NCI-H1092 treated with DMSO at 0.1 percent for 48 hours (cell line): ENCODE measurements around the gene SEMA6B.
A peak's percentile ranks its signal among the peaks of the same experiment; 100 is the strongest.
"Not testable (repeated sequence)": the region's sequence is repeated elsewhere in the genome, so short reads cannot be mapped to it uniquely, and the experiment has no call there.

Source experiments
- DNase-seq: peaks from one replicate; lab custom pipeline; 2025; lab: John Stamatoyannopoulos, UW

SEMA6B gene

GRCh38 chr19:4547303-4548237, 11.9 kb downstream of the SEMA6B start:
- DNase-seq, result peak; percentile 30

GRCh38 chr19:4543842-4544647, 15.4 kb downstream of the SEMA6B start:
- DNase-seq, result no peak

GRCh38 chr19:4542896-4543841, 16.3 kb downstream of the SEMA6B start:
- no peak for DNase-seq

DNA sequence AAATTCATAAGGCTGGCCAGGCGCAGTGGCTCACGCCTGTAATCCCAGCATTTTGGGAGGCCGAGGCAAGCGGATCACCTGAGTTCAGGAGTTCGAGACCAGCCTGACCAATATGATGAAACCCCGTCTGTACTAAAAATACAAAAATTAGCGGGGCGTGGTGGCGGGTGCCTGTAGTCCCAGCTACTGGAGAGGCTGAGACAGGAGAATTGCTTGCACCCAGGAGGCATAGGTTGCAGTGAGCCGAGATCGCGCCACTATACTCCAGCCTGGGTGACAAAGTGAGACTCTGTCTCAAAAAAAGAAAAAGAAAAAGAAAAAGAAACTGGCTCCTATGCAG, 17.7 kb downstream of the SEMA6B start:
- not testable (repeated sequence) for DNase-seq

GRCh38 chr19:4541114-4541805, 18.2 kb downstream of the SEMA6B start:
- DNase-seq, result no peak

GRCh38 chr19:4539693-4540581, 19.5 kb downstream of the SEMA6B start, which contains the start of gene LRG1:
Gene LRG1 (minus strand): TSS chr19:4540036. CDS start chr19:4540013, 23 bp downstream.
- no peak for DNase-seq

DNA sequence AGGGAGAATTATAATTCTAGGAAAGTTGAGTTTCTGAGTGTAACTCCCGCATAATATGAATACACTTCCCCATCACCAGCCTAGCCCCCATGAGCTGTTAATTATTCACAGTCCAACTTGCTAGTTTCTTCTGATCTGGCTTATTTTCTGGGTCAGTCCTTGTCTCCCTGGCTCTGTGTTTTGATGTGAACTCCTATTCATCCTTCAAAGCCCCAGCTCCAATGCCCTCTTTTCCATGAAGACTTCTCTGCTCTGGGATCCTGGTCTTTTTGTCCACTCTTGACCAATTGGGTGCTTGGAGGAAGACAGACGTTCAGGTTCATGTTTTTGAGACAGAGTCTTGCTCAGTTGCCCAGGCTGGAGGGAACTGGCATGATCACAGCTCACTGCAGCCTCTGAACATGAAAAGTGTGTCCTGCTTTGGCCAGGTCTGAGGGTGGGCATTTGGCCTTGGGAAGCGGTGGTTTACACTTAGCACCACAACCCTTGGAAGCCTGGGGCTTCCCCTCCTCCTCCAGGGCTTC, 20.3 kb downstream of the SEMA6B start:
- DNase-seq, result no peak

GRCh38 chr19:4538601-4538954, 20.9 kb downstream of the SEMA6B start:
- no peak for DNase-seq

GRCh38 chr19:4537953-4538600, 21.4 kb downstream of the SEMA6B start:
- DNase-seq, result no peak

GRCh38 chr19:4536798-4537197, 22.7 kb downstream of the SEMA6B start:
- no peak for DNase-seq

DNA sequence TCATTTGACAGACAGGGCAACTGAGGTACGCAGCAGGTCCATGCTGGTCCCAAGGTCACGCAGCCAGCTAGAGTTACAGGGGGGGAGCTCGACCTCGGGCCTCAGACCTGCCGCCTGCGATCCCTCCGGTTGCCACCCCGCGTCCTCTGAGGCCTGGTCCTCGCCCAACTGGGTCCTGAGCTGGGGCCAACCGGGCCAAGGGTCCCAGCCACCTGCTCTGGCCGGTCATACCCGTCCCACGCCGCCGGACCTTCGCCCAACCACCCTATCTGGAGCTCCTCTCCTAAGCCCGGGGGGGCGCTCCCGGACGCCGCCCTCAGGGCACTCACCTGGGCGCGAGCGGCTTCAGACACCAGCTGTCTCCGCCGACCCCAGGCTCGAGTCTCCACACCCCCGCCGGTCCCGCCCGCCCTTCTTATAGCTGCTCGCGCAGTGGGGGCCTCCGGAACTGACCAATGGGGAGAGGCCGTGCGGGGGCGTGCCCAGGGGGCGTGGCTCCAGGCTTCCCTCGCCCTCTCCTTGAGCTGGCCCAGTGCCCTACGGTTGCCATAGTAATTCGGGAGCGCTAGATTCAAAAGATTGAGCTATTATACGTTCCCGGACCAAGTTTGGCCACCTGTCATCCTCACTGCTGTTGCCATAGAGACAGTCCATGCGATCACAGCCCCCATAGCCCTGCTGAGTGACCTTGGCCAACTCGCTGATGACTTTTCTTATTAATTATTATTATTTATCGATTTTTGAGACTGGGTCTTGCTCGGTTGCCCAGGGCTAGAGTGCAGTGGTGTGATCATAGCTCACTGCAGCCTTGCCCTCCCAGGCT, 24.4 kb downstream of the SEMA6B start, which contains the start of gene PLIN5:
Gene PLIN5 (minus strand): TSS at position 389 of the 823 bp plus-strand sequence. CDS start 1,150 bp downstream, outside the sequence.
- peak; percentile 75 for DNase-seq

GRCh38 chr19:4533835-4534424, 25.6 kb downstream of the SEMA6B start:
- DNase-seq, result no peak

DNA sequence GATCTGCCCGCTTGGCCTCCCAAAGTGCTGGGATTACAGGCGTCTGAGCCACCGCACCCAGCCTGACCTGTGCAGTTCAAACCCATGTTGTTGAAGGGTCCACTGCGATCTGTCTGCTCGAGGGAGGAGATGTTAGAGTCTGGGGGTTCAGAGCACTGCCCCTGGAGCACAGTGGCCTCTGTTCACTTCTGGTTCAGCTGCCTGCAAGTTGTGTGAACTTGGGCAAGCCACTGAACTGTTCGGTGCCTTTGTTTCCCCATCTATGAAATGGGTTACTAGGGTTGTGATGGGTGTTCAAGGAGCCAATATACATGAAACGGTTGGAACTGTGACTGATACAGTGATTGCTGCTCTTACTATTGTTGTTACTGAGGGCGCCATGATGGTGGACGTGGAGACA, 26.1 kb downstream of the SEMA6B start:
- no peak for DNase-seq

DNA sequence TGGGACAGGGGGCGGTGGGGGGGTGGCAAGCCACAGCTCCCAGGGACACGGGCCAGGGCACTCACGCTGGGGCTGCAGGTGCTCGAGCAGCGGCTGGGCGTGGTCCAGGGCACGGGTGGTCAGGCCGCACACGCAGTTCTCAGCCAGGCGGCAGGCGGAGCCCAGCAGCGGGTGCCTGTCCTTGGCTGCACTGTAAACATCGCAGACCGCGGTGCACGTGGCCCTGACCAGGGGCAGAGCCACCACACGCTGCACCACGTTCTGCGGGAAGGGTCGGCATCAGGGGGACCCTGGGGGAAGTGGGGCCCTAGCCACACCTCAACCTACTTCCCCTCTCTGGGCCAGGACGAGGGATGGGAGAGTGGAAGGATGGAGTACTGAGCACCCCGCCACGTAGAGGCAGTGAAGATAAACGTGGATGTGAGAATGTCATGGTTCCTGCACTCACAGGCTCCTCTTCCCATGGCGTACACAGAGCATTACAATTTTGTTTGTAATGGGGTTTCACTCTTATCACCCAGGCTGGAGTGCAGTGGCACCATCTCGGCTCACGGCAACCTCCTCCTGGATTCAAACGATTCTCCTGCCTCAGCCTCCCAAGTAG, 27.8 kb downstream of the SEMA6B start:
- no peak for DNase-seq

DNA sequence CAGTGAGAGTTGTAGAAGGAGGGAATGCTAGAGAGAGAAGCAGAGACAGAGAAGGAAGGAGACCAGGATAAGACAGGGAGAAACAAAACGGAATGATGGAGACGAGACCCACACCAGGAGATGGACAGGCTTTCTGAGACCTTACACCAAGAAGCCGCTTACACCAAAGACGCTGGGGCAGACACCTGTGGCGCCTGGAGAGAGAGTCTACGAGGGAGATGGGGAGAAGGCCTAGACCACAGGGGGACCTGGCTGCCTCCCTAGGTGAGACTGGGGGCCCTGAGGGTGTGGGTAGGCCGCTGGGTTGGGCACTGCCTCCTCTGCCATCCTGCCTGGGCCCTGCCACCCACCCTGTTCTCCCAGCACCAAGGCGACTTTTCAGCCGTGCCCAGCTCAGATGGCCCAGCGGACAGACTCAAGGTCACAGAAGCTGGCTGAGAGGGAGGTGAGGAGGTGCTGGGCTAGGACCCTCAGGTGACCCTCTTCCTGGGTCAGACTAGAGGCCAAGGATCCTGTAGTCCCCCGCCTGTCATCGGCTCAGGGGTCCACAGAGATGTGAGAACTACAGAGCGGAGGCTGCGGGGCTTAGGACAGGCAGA, 29.5 kb downstream of the SEMA6B start:
- no peak for DNase-seq

DNA sequence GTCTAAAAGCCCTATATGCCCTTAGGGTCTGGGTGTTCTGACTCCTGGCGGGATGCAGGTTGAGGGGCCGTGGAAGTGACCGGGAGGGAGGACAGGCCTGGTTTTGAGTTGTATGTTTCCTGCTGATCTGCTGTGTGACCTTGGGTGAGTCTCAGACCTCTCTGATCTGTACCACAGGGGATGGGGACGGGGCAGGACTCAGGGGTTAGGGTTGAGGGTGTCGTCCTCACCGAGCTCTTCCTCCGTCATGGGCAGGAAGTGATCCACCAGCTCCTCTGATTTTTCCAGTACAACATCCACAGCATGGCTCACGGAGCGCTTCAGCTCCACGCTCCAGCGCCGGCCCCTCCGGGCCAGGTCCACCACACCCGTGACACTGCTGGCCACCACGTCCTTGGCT, 30.6 kb downstream of the SEMA6B start:
- no peak for DNase-seq

DNA sequence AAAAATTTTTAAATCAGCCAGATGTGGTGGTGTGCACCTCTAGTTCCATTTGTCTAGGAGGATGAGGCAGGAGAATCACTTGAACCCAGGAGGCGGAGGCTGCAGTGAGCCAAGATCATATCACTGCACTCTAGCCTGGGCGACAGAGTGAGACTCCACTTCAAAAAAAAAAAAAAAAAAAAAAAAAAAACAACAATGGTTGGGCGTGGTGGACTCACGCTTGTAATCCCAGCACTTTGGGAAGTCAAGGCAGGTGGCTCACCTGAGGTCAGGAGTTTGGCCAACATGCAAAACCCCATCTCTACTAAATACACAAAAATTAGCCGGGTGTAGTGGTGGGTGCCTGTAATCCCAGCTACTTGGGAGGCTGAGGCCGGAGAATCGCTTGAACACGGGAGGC, 32.1 kb downstream of the SEMA6B start:
- not testable (repeated sequence) for DNase-seq
